B cell (primary cell): Measurements from ENCODE around the gene ZC3HAV1L.

Experiments
- CTCF ChIP-seq: fragments of 200-600 bp; IDR thresholded peaks from one replicate; pipeline ENCODE4 v1.8.0; 2022; ENCODE audit warnings: antibody characterized with exemption, mild to moderate bottlenecking
- EZH2 ChIP-seq: IDR thresholded peaks from 2 replicates; pipeline ENCODE4 v1.6.1; 2012; ENCODE audit warnings: borderline replicate concordance, low read depth, mild to moderate bottlenecking, moderate library complexity, low read length; ENCODE audit not compliant: insufficient read depth, poor library complexity, severe bottlenecking

- TF ChIP-seq CTCF (no peak), EZH2 (no peak)
Measured at GRCh38 chr7:138978541-138979184, 57.2 kb downstream of the ZC3HAV1L start.
